Panc1 (cell line): Measurements from ENCODE around the gene CNOT4. TPM values are rescaled to one million over a fixed set of nuclear protein-coding genes. Genes with fewer than 3 reads are reported as not detected.

Source experiments
- ATAC-seq: fragments of 200-7000 bp; cut with Tn5 transposase; 2 replicates; pipeline ENCODE4 v1.9.1; 2020; ENCODE audit warnings: mild to moderate bottlenecking, moderate library complexity
- BruUV-seq: library from RNA; stranded (reverse); fragments of 400-500 nt; replicated peaks from 2 replicates; lab custom pipeline; 2021; lab: Mats Ljungman, UMichigan
- CTCF ChIA-PET: fragments of 300-600 bp; sonication (Branson Sonifier 250); formaldehyde crosslinking; loops from one replicate; lab custom pipeline; 2022; ENCODE audit warnings: antibody characterized with exemption; lab: Charles Lee
- POLR2A ChIA-PET: fragments of 300-600 bp; sonication (Branson Sonifier 250); formaldehyde crosslinking; loops from one replicate; lab custom pipeline; 2022; ENCODE audit warnings: antibody characterized with exemption; lab: Charles Lee
- DNase-seq: peaks from one replicate; pipeline ENCODE4 v3.0.0-alpha.2; 2010; ENCODE audit warnings: low read depth, low spot score
- H3K27ac ChIP-seq: 2 replicates; pipeline ENCODE4 v1.5.1; 2011; ENCODE audit warnings: mild to moderate bottlenecking, low read length, inconsistent platforms
- H3K27me3 ChIP-seq: fragments of 200-500 bp; sonication (Bioruptor generic); 2 replicates; pipeline ENCODE4 v1.6.0; 2014; ENCODE audit warnings: low read length, inconsistent platforms; ENCODE audit not compliant: control insufficient read depth, insufficient read depth
- H3K36me3 ChIP-seq: fragments of 200-500 bp; sonication (Bioruptor generic); 2 replicates; pipeline ENCODE4 v1.5.1; 2014; ENCODE audit warnings: inconsistent platforms, mild to moderate bottlenecking, low read length, moderate library complexity; ENCODE audit not compliant: control insufficient read depth, insufficient read depth
- H3K4me1 ChIP-seq: 2 replicates; pipeline ENCODE4 v1.5.1; 2011; ENCODE audit warnings: inconsistent platforms, mild to moderate bottlenecking, low read length, moderate library complexity; ENCODE audit not compliant: control insufficient read depth, insufficient read depth
- H3K4me3 ChIP-seq, 2 experiments: 2 replicates each; pipeline ENCODE4 v1.5.1; 2011 to 2012; ENCODE audit warnings: low read depth in 2 of 2, low read length in 2 of 2, mild to moderate bottlenecking in 2 of 2, inconsistent platforms in 1 of 2, moderate library complexity in 1 of 2
- H3K9me3 ChIP-seq: fragments of 200-500 bp; sonication (Bioruptor generic); 2 replicates; pipeline ENCODE4 v1.5.1; 2014; ENCODE audit warnings: low read depth, mild to moderate bottlenecking, inconsistent platforms, low read length, moderate library complexity; ENCODE audit not compliant: control insufficient read depth, insufficient read depth
- CTCF ChIP-seq: fragments of 450-650 bp; IDR thresholded peaks from 2 replicates; pipeline ENCODE4 v1.5.1; 2017; ENCODE audit warnings: mild to moderate bottlenecking
- POLR2AphosphoS5 ChIP-seq: IDR thresholded peaks from 2 replicates; pipeline ENCODE4 v1.6.1; 2012; ENCODE audit warnings: mild to moderate bottlenecking, low read depth, low read length, moderate library complexity
- SIN3A ChIP-seq: IDR thresholded peaks from 2 replicates; pipeline ENCODE4 v1.6.1; 2012; ENCODE audit warnings: low read depth, mild to moderate bottlenecking, low read length, moderate library complexity, borderline replicate concordance; ENCODE audit not compliant: insufficient read depth
- TCF7L2 ChIP-seq: IDR thresholded peaks from 2 replicates; pipeline ENCODE4 v1.6.1; 2011; ENCODE audit warnings: mild to moderate bottlenecking, low read depth, low read length, inconsistent platforms
- in situ Hi-C: cut with HindIII; loops from 2 replicates; pipeline ENCODE4 v1.10.0; 2016; ENCODE audit warnings: low sequenced_read_pairs, low pct_unique_long_range_greater_than_20kb
- intact Hi-C: fragments of 100-400 bp; cut with micrococcal nuclease; formaldehyde crosslinking; loops from one replicate; pipeline ENCODE4 v1.10.0; 2022; ENCODE audit not compliant: unreplicated experiment
- total RNA-seq: library from RNA; stranded (reverse); gene quantifications from one replicate; pipeline ENCODE4 v1.2.1, GENCODE V29; 2021; ENCODE audit not compliant: unreplicated experiment
- TF ChIP-seq, protein P1 (sequence below), 2 experiments: IDR thresholded peaks; 2 replicates each; pipeline ENCODE4 v1.6.1; 2011 to 2012; ENCODE audit warnings: low read depth in 2 of 2, control low read depth in 1 of 2, low read length in 1 of 2, mild to moderate bottlenecking in 1 of 2, moderate library complexity in 1 of 2; ENCODE audit not compliant: insufficient read depth in 1 of 2

CNOT4 gene
- total RNA-seq, 1 experiment from 2014 or later = 22.3 TPM

GRCh38 chr7:135427166-135427565 is 82.7 kb downstream of the CNOT4 start:
- no peaks in the 10 kb centered on the region for H3K9me3 ChIP-seq
- BruUV-seq = no TSS peak
- H3K36me3 ChIP-seq = no peaks in the 10 kb centered on the region
- ChIA-PET POLR2A (interaction anchor here (0.7 kb wide), 2 partner anchors 8 to 84 kb away, joined by 3 read pairs; no protein-coding TSS in a partner anchor), CTCF (no interaction called here)
- in situ Hi-C loops (no loop called here), intact Hi-C loops (no loop called here)
- no peak for ATAC-seq
- no peak for TF ChIP-seq TCF7L2
- TF ChIP-seq, protein P1, sequence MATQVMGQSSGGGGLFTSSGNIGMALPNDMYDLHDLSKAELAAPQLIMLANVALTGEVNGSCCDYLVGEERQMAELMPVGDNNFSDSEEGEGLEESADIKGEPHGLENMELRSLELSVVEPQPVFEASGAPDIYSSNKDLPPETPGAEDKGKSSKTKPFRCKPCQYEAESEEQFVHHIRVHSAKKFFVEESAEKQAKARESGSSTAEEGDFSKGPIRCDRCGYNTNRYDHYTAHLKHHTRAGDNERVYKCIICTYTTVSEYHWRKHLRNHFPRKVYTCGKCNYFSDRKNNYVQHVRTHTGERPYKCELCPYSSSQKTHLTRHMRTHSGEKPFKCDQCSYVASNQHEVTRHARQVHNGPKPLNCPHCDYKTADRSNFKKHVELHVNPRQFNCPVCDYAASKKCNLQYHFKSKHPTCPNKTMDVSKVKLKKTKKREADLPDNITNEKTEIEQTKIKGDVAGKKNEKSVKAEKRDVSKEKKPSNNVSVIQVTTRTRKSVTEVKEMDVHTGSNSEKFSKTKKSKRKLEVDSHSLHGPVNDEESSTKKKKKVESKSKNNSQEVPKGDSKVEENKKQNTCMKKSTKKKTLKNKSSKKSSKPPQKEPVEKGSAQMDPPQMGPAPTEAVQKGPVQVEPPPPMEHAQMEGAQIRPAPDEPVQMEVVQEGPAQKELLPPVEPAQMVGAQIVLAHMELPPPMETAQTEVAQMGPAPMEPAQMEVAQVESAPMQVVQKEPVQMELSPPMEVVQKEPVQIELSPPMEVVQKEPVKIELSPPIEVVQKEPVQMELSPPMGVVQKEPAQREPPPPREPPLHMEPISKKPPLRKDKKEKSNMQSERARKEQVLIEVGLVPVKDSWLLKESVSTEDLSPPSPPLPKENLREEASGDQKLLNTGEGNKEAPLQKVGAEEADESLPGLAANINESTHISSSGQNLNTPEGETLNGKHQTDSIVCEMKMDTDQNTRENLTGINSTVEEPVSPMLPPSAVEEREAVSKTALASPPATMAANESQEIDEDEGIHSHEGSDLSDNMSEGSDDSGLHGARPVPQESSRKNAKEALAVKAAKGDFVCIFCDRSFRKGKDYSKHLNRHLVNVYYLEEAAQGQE (IDR thresholded peaks at IDR 0.05; ENCODE audit: insufficient read depth in 1 of 2, low read depth in 2 of 2, low read length in 1 of 2) = no peak
- no peak for TF ChIP-seq POLR2AphosphoS5
- TF ChIP-seq SIN3A = no peak
- TF ChIP-seq CTCF = no peak
- no peak overlapping the region for H3K4me3 ChIP-seq
- no peak for DNase-seq
- H3K27me3 ChIP-seq = no peaks in the 10 kb centered on the region
- H3K27ac ChIP-seq = no peak overlapping the region
- H3K4me1 ChIP-seq = no peaks in the 10 kb centered on the region

DNA sequence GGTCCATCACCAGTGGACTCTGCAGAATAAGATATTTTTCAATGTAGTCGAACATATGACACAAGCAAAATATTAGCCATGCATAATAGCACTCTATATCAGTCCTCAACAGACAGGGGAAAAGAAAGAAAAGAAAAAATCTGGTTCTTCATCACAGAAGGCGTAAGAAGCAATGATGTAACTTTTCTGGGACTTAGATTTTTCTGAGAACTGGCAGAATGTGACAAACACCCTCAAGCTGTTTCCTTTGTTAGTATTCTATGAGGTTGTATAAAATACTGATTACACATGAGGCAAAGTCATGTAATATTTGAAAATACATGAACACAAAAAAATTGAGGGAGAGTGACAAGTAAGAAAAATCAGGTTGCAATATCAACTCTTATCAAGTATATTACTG is 84.9 kb downstream of the CNOT4 start:
- ChIA-PET POLR2A (no interaction called here), CTCF (no interaction called here)
- intact Hi-C loops = no loop called here
- no peak for DNase-seq
- H3K27ac ChIP-seq = no peak overlapping the region
- ATAC-seq = no peak
- H3K36me3 ChIP-seq = no peaks in the 10 kb centered on the region
- BruUV-seq = no TSS peak
- H3K27me3 ChIP-seq = no peaks in the 10 kb centered on the region
- in situ Hi-C loops = no loop called here
- no peak for TF ChIP-seq CTCF
- TF ChIP-seq TCF7L2 = no peak
- no peak for TF ChIP-seq POLR2AphosphoS5
- no peak for TF ChIP-seq SIN3A
- TF ChIP-seq, protein P1 (IDR thresholded peaks at IDR 0.05; ENCODE audit: insufficient read depth in 1 of 2, low read depth in 2 of 2, low read length in 1 of 2) = no peak
- H3K4me1 ChIP-seq = no peaks in the 10 kb centered on the region
- H3K9me3 ChIP-seq = no peaks in the 10 kb centered on the region
- no peak overlapping the region for H3K4me3 ChIP-seq
